NB4 (cell line): ENCODE measurements around the gene ROR2.

Experiments
- DNase-seq: peaks from one replicate; pipeline ENCODE4 v3.0.0; 2010; ENCODE audit warnings: low read depth
- H3K4me3 ChIP-seq: one replicate; pipeline ENCODE4 v1.5.1; 2011; ENCODE audit warnings: mild to moderate bottlenecking, low read depth, low read length, moderate library complexity
- CTCF ChIP-seq: IDR thresholded peaks from one replicate; pipeline ENCODE4 v1.5.1; 2012; ENCODE audit warnings: low read depth, low read length
- MAX ChIP-seq: IDR thresholded peaks from 2 replicates; pipeline ENCODE4 v1.6.1; 2011; ENCODE audit warnings: low read depth, low read length
- MYC ChIP-seq: IDR thresholded peaks from 2 replicates; pipeline ENCODE4 v1.6.1; 2011; ENCODE audit warnings: low read depth, low read length
- POLR2A ChIP-seq: IDR thresholded peaks from 2 replicates; pipeline ENCODE4 v1.6.1; 2011; ENCODE audit warnings: mild to moderate bottlenecking; ENCODE audit not compliant: insufficient read length; ENCODE audit errors: extremely low read depth

The ROR2 gene

GRCh38 chr9:91768977-91769916, 180.8 kb downstream of the ROR2 start:
- TF ChIP-seq POLR2A, result no peak
- TF ChIP-seq MAX, result no peak
- no peak for TF ChIP-seq CTCF
- TF ChIP-seq MYC, result no peak
- no peak overlapping the region for H3K4me3 ChIP-seq
- DNase-seq, result no peak

GRCh38 chr9:91768507-91768906, 181.5 kb downstream of the ROR2 start:
- TF ChIP-seq CTCF, result no peak
- TF ChIP-seq POLR2A, result no peak
- no peak for DNase-seq
- no peak overlapping the region for H3K4me3 ChIP-seq

GRCh38 chr9:91766315-91767069, 183.5 kb downstream of the ROR2 start:
- DNase-seq, result no peak
- TF ChIP-seq POLR2A (no peak), CTCF (no peak), MAX (no peak), MYC (no peak)
- no peak overlapping the region for H3K4me3 ChIP-seq

- no peak overlapping the region for H3K4me3 ChIP-seq
- TF ChIP-seq MYC (no peak), MAX (no peak), CTCF (no peak), POLR2A (no peak)
- DNase-seq, result no peak
Measured at GRCh38 chr9:91765296-91765695, 184.7 kb downstream of the ROR2 start.

- TF ChIP-seq CTCF, result no peak
- TF ChIP-seq MAX, result no peak
- TF ChIP-seq MYC, result no peak
- no peak for TF ChIP-seq POLR2A
- no peak for DNase-seq
Measured at GRCh38 chr9:91764661-91765060, 185.4 kb downstream of the ROR2 start.

More at GRCh38 chr9:91764661-91765060, 185.4 kb downstream of the ROR2 start:
- no peak overlapping the region for H3K4me3 ChIP-seq
